A549 (cell line): Measurements from ENCODE around the gene SUDS3.

Source experiments
- BHLHE40 ChIP-seq: IDR thresholded peaks from 2 replicates; pipeline ENCODE4 v1.6.1; 2012; ENCODE audit warnings: low read depth, low read length, inconsistent platforms
- FOSL2 ChIP-seq, 2 experiments: fragments of 450-650 bp in 1 of 2; fragments of >200 bp in 1 of 2; sonication (Bioruptor Twin) in 1 of 2; formaldehyde crosslinking; IDR thresholded peaks; 2 replicates each; pipeline versions ENCODE4 v1.5.0 to v1.6.1; 2016 to 2020; ENCODE audit warnings: mild to moderate bottlenecking in 1 of 2, moderate library complexity in 1 of 2
- HDAC2 ChIP-seq: fragments of 200-600 bp; sonication (generic); IDR thresholded peaks from 2 replicates; pipeline ENCODE4 v1.6.1; 2016
- JUNB ChIP-seq: fragments of >200 bp; sonication (Bioruptor Twin); formaldehyde crosslinking; IDR thresholded peaks from 2 replicates; pipeline ENCODE4 v1.6.1; 2016
- TF ChIP-seq, protein P1 (sequence below): fragments of >200 bp; sonication (Bioruptor Twin); formaldehyde crosslinking; IDR thresholded peaks from 3 replicates; pipeline ENCODE4 v1.5.1; 2016
- TF ChIP-seq, protein P2 (sequence below): fragments of 450-650 bp; IDR thresholded peaks from 2 replicates; pipeline ENCODE4 v1.6.1; 2014; ENCODE audit warnings: antibody characterized with exemption
- TF ChIP-seq, protein P3 (sequence below): fragments of 200-600 bp; sonication (generic); IDR thresholded peaks from 2 replicates; pipeline ENCODE4 v1.6.1; 2016; ENCODE audit warnings: antibody characterized with exemption, mild to moderate bottlenecking, moderate library complexity

DNA sequence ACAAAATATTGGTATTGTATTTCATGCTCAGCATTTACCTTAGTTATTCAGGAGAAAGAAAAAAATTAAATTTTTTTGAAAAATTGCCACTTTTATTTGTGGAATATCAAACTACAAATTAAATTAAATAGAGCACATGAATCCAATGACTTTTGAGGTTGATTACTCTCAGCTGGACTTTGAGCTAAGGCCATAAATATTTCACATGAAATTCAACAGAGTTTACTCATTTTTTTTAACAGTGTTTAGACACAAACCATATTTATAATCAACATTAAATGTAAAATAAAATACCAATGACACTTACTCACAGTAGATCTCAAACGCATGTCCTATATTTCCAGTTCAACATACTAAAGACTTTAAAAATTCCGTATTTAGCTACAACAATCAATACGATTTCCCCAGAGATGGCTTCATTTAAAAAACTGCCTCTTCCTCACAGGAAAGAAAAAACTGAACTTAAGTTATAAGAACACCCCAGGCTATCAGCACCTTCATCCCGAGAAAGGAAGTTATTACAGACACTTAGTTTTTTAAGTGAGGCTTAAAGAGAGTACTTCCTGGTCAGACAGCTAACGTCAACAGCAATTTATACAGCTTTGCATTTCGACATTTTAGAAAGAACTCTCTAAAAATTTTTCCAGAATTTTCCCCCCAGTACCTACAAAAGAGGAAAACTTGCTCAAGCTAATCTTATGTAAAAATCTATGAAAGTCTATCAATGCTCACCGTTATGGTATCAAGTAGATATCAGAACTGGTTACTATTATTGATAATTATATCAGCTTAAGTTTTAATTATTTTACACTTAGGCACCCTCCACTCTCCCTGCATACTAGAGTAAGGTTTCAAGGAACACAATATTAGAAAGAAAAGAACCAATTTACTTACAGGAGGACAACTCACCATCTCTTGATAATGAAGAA is 17.5 kb upstream of the SUDS3 start:
- TF ChIP-seq, protein P1, sequence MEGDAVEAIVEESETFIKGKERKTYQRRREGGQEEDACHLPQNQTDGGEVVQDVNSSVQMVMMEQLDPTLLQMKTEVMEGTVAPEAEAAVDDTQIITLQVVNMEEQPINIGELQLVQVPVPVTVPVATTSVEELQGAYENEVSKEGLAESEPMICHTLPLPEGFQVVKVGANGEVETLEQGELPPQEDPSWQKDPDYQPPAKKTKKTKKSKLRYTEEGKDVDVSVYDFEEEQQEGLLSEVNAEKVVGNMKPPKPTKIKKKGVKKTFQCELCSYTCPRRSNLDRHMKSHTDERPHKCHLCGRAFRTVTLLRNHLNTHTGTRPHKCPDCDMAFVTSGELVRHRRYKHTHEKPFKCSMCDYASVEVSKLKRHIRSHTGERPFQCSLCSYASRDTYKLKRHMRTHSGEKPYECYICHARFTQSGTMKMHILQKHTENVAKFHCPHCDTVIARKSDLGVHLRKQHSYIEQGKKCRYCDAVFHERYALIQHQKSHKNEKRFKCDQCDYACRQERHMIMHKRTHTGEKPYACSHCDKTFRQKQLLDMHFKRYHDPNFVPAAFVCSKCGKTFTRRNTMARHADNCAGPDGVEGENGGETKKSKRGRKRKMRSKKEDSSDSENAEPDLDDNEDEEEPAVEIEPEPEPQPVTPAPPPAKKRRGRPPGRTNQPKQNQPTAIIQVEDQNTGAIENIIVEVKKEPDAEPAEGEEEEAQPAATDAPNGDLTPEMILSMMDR, result no peak
- TF ChIP-seq, protein P2, sequence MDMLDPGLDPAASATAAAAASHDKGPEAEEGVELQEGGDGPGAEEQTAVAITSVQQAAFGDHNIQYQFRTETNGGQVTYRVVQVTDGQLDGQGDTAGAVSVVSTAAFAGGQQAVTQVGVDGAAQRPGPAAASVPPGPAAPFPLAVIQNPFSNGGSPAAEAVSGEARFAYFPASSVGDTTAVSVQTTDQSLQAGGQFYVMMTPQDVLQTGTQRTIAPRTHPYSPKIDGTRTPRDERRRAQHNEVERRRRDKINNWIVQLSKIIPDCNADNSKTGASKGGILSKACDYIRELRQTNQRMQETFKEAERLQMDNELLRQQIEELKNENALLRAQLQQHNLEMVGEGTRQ, result no peak
- no peak for TF ChIP-seq BHLHE40
- no peak for TF ChIP-seq FOSL2 (IDR thresholded peaks at IDR 0.05)
- no peak for TF ChIP-seq FOSL2 (CRISPR knock-in tag; IDR thresholded peaks at IDR 0.05)
- TF ChIP-seq, protein P3, sequence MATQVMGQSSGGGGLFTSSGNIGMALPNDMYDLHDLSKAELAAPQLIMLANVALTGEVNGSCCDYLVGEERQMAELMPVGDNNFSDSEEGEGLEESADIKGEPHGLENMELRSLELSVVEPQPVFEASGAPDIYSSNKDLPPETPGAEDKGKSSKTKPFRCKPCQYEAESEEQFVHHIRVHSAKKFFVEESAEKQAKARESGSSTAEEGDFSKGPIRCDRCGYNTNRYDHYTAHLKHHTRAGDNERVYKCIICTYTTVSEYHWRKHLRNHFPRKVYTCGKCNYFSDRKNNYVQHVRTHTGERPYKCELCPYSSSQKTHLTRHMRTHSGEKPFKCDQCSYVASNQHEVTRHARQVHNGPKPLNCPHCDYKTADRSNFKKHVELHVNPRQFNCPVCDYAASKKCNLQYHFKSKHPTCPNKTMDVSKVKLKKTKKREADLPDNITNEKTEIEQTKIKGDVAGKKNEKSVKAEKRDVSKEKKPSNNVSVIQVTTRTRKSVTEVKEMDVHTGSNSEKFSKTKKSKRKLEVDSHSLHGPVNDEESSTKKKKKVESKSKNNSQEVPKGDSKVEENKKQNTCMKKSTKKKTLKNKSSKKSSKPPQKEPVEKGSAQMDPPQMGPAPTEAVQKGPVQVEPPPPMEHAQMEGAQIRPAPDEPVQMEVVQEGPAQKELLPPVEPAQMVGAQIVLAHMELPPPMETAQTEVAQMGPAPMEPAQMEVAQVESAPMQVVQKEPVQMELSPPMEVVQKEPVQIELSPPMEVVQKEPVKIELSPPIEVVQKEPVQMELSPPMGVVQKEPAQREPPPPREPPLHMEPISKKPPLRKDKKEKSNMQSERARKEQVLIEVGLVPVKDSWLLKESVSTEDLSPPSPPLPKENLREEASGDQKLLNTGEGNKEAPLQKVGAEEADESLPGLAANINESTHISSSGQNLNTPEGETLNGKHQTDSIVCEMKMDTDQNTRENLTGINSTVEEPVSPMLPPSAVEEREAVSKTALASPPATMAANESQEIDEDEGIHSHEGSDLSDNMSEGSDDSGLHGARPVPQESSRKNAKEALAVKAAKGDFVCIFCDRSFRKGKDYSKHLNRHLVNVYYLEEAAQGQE, result no peak
- no peak for TF ChIP-seq JUNB
- TF ChIP-seq HDAC2, result no peak
